A549 treated with ZK216348 at 1 μM for 4 hours (cell line): ENCODE data around the gene USP16. TPM values are rescaled to one million over a fixed set of nuclear protein-coding genes. Genes with fewer than 3 reads are reported as not detected.

Experiments used
- total RNA-seq: library from RNA; stranded (reverse); fragments of 200-300 nt; extraction: Qiagen RNA extraction; gene quantifications from 5 replicates; pipeline ENCODE4 v1.2.3, GENCODE V29; 2022; ENCODE audit warnings: low read depth

The USP16 gene
- 19.5 to 32.5 TPM (median 22.3 TPM) in 5 replicates for total RNA-seq

DNA sequence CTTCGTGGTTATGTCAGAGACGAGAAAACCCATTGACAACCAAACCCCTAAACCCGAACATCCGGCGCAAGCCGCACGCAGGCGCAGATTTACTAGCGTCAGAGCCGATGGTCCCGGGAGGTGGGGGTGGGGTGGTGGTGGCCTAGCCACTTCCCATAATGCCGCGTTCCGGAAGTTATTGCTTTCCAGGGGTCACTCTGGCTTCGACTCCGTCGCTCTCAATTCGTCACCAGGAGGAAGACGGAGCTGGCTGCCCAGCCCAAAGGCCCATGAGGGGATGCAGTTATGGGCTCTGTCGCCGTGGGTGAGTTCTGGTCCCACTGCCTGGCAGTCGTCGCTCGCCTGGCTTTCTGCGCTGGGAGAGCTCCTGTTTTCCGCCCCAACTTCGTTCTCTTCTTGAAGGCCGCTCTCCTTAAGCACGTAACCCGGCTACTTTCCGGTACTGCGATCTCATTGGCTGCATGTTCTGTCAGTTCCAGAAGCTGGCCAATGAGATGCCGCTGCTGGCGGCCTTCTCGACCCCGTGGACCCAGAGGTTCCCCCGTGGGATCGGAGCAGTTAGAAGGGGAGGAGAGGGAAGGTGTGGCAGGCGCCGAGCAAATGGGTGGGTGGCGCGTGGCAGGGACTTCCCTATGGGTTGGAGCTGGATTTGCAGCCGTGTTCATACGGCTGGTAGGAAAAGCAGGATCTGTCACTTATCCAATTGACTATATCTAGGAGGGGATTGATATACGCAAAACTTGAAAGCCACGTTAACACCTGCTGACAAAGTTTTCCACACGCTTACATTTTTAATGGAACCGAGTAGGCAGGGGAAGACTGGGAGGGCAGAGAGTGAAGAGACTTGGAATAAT lies at the start of gene USP16:
Gene USP16 (plus strand): TSS at position 195 of the 854 bp plus-strand sequence. CDS start 3,246 bp downstream, outside the sequence.

DNA sequence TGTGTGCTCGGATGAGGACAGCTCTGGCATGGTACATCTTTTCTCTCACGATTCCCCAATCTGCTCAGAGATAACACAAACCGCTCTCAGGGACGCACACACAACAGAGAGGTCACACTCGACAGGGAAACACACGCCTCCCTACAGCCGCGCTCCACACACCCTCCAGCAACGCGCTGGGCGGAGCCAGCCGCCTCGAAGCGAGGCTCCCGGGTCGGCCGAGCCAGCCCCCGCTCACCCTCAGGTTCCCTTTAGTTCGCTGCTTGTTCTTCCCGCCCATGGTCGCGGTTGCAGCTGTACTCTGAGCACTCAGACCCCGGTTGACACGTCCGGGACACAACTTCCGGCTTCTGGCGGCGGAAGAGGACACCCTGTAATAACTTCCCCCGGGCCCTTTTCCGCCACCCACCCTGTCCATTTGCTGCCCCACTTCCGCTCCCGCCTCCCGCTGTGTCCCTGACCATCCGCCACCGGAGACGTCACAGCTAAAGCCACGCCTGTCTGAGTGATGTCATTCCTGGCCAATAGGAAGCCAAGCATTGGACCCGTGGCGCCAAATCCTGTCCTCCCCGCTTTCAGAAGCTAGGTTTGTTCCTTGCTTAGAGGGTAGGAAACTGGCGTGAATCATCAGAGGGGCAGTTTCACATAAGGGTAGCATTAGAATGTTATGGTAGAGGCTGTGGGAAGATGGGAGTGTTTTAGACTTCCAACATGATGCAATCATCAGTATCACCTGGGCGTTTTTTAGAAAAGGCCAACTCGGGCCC lies 31.8 kb upstream of the USP16 start, which contains the start of gene LTN1:
Gene LTN1 (minus strand): TSS at position 352 of the 767 bp plus-strand sequence. CDS start 72 bp downstream, at position 280.

DNA sequence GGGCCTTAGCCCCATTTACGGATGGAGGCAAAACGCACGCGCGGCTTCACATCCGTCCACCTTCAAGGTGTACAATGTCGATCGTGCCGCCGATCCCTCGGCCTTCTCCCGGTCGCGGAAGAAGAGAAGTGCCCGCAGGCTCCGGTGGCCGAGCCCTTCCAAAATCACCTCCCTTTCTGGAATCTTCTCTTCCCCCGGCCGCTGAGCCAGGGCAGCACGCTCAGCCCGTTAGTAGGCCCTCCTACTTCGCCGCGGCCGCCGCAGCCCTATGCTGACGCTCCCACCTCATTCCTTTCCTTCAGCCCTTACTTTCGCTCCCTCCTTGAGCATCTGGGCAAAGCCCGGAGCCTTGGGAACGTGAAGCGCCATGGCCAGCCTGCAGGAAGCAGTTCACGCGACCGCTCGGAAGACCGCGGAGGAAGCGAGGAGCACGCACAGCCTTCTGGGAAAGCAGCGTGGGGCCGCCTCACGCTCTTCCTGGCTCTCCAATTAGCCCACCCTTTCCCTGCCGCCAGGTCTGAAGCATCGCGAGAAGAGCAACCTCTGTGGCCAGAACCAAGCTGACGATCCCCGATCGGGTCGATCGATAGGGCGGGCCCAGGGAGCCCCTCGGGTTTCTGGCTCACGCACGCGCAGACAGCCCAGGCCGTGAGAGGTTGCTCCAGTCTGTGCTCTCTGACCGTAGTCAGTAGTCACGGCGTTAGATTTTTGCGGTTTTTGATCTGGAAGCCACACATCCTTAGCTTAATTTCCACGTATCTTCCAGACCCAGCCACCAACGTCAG lies 48.9 kb downstream of the USP16 start, which contains the start of gene CCT8:
Gene CCT8 (minus strand): TSS at position 427 of the 785 bp plus-strand sequence. CDS start 58 bp downstream, at position 369.

Other genes with a start within 250 kb of the USP16 start
- gene LTN1, start 31.8 kb upstream of the USP16 start, total RNA-seq, result 3.0 to 8.0 TPM (median 6.1 TPM) in 5 replicates
- gene RWDD2B, start 5.3 kb upstream of the USP16 start, total RNA-seq, result 9.5 to 13.5 TPM (median 10.5 TPM) in 5 replicates
- gene CCT8, start 49.0 kb downstream of the USP16 start, total RNA-seq, result 161 to 226 TPM (median 173 TPM) in 5 replicates
- 1.1 to 2.6 TPM (median 1.4 TPM) in 5 replicates for gene MAP3K7CL, start 106.0 kb downstream of the USP16 start, total RNA-seq